GM10266 (cell line): ENCODE data around the gene CHMP5.
A peak's percentile ranks its signal among the peaks of the same experiment; 100 is the strongest.

Experiments used
- DNase-seq: peaks from one replicate; pipeline ENCODE4 v3.0.0; 2012; ENCODE audit errors: extremely low spot score
- CTCF ChIP-seq: IDR thresholded peaks from 2 replicates; pipeline ENCODE4 v1.5.1; 2012; ENCODE audit warnings: mild to moderate bottlenecking, low read depth; ENCODE audit not compliant: control insufficient read depth, insufficient read depth; ENCODE audit errors: missing control alignments

Gene CHMP5

GRCh38 chr9:33264473-33265177 is at the start of gene CHMP5, which contains the start of gene BAG1:
TSS of gene CHMP5 (plus strand) at chr9:33265049. CDS start at chr9:33265079, 30 bp downstream.
TSS of gene BAG1 (minus strand) at chr9:33264708.
- TF ChIP-seq CTCF = no peak
- peak; percentile 98 for DNase-seq

- TF ChIP-seq CTCF = no peak
- no peak for DNase-seq
These were observed 43.9 kb upstream of the CHMP5 start for GRCh38 chr9:33220681-33221567.

GRCh38 chr9:33221568-33221884 is 43.3 kb upstream of the CHMP5 start:
- no peak for DNase-seq
- no peak for TF ChIP-seq CTCF

- no peak for TF ChIP-seq CTCF
- DNase-seq = no peak
These were observed 42.8 kb upstream of the CHMP5 start for GRCh38 chr9:33222031-33222430.

GRCh38 chr9:33223696-33224095 is 41.2 kb upstream of the CHMP5 start:
- peak; percentile 48 for TF ChIP-seq CTCF
- no peak for DNase-seq

GRCh38 chr9:33225319-33226147 is 39.3 kb upstream of the CHMP5 start:
- DNase-seq = peak; percentile 46
- peak; percentile 71 for TF ChIP-seq CTCF
